Fibroblast of the conjunctiva (primary cell): ENCODE results near the gene WWOX.

Experiments
- DNase-seq: peaks from one replicate; pipeline ENCODE4 v3.0.0-alpha.2; 2010; ENCODE audit warnings: low read depth

WWOX gene

GRCh38 chr16:78146807-78147206 is 47.4 kb downstream of the WWOX start:
- DNase-seq = no peak

GRCh38 chr16:78147911-78148401 is 48.5 kb downstream of the WWOX start:
- no peak for DNase-seq

DNA sequence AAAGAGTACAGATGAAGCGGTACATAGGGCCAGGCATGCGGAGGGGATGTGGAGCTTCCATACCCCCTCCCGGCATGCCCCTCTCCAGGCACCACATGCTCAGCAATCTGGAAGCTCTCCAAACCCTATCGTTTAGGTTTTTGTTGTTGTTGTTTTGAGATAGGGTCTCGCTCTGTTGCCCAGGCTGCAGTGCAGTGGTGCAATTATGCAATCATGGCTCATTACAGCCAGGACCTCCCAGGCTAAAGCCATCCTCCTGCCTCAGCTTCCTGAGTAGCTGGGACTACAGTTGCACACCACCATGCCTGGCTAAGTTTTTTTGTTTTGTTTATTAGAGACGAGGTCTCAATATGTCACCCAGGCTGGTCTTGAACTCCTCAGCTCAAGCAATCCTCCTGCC is 50.8 kb downstream of the WWOX start:
- DNase-seq = no peak

DNA sequence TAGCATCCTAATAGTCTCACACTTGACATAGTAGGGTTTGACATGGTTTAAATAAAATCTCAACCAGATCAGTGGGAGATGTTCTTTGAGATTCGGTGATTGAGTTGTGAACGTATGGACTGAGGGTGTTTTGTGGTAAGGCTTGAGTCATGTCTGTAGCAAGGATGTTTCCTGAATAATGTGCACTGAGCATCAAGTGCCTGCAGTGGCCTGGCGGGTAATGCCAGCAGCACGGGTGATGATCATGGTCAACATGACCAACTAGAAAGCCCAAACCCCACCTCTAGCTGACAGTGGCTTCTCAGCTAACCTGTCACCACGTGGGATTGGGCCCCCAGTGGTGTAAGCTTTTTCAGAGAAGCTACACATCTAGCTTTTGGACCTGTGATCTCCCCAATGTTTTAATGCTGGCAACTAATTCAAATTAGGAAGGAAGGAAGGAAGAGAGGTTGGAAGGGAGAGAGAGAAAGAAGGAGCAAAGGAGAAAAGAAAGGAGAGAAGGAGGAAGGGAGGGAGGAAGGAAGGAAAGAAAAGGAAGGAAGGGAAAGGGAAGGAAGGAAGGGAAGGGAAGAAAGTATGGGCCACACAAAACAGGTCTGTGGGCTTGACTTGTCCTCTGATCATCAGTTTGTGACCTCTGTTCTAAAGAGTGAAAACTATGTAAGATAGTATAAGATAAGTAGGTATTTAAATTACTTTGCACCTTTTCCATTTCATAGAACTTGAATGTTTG is 55.4 kb downstream of the WWOX start:
- DNase-seq = no peak

- DNase-seq = no peak
These were observed 56.4 kb downstream of the WWOX start for GRCh38 chr16:78155791-78156345.

GRCh38 chr16:78161023-78161729 is 61.7 kb downstream of the WWOX start:
- no peak for DNase-seq

GRCh38 chr16:78163772-78164670 is 64.6 kb downstream of the WWOX start:
- no peak for DNase-seq

DNA sequence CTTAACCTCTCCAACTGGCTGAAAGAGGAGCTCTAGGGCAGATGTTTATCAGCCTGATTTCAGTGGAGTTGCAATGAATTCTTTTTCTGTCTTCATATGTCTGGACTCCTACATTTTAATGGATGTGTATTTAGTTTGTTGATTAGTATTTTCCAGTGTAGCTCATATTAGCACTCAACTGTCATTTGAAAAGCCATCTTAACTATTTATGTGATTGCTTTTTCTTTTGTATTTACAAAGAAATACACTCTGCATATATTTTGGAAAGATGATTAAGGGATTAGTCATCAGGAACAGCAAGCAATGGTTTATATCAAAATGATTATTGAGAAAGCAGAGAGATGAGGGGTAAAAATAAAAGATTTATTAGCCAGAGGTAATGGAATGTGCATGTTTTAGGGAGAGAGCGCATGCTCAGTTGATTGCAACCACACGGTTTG is 71.1 kb downstream of the WWOX start:
- no peak for DNase-seq

DNA sequence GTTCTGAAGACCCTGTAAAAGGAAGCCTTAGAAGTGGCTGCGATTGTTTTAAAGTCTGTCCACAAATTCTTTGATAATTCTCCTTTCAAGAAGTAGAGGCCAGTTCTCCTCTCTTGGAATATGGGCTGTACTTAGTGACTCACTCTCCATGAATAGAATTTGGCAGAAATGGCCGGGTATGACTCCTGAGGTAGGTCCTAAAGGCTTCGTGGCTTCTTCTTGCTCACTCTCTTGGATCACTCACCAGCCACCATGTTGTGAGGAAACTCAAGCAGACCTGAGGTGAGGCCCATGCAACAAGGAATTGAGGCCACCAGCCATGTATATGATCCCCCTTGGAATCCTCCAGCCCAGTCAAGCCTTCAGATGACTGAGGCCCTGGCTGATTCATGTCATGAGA is 75.8 kb downstream of the WWOX start:
- DNase-seq = no peak

DNA sequence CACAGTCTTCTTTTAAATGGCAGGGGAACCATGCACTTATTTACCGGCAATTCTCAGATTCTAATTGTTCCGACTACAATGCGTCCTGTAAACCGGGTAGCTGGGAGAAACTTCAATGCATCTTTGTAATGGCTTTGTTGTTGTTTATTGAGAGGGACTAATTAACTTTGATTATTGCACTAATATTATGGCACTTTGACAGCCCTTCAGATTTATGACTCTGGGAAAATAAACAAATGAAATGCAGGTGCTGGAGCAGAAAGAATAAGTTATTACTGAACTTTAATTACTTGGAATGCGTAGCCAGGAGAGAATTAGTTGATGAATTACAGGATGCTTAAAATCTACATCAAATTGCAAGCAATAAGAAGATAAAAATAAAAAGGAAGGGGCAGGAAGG is 77.0 kb downstream of the WWOX start:
- DNase-seq = no peak

DNA sequence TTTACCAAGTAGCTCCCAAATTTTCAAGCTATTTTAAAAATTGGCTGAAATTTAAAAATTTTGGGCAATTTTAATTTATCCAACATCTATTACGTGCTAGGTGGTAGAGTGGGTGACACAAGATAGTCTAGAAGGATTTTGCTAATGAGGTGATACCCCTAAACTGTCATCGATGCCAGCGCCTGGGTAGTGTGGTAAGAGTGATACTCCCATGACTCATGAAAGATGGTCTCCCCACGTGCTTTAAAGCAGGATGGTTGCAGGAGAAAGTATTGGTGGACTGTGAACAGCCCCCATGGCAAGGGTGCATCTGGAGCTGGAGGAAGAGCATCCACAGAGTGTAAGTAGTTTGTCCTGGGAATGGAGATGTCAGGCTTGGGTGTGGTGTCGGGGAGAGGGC is 77.8 kb downstream of the WWOX start:
- DNase-seq = no peak

DNA sequence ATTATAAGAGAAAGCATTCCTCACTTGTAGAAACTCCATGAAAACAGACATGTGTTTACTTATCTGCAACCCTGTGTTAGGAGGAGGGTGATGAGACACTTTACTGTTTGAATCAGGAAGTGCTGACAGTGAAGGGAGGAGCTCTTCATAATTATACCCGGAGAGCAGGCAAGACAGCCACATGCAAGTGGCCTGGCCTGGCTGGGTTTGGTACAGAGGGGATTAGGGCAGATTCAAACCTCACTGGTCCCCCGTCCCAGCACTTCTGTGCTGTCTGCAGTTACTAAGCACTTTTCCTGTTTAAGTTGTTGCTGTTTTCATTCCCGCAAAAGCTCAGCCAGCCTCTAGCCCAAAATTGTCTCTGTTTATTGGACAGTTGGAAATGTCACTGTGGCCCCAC is 78.5 kb downstream of the WWOX start:
- no peak for DNase-seq

DNA sequence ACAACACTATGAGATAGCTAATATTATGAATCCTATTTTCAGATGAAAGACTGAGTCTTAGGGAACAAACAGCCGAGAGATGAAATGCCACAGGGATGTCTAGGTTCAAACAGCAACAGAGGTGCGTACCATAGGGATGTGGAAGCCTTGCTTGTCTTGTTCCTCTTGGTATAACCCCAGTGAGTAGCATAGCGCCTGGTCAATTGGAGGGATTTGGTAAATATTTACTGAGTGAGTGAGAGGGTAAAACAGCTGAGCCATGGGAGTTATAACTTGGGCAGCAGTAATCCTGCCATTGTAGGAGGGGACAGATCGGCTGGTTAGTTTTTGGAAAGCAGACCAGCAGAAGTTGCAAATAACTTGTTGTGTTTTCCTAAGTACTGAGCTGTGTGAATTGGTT is 80.2 kb downstream of the WWOX start:
- DNase-seq = no peak

DNA sequence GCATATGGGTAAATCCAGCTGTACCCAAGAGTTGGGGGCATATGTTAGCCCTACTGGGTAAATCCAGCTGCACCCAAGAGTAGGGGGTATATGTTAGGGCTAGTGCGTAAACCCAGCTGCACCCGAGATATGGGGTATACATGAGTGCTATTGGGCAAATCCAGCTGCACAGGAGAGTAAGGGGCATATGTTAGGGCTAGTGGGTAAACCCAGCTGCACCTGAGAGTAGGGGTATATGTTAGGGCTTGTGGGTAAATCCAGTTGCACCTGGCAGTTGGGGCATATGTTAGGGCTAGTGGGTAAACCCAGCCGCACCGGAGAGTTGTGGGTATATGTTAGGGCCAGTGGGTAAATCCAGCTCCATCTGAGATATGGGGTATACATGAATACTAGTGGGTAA is 80.9 kb downstream of the WWOX start:
- no peak for DNase-seq

DNA sequence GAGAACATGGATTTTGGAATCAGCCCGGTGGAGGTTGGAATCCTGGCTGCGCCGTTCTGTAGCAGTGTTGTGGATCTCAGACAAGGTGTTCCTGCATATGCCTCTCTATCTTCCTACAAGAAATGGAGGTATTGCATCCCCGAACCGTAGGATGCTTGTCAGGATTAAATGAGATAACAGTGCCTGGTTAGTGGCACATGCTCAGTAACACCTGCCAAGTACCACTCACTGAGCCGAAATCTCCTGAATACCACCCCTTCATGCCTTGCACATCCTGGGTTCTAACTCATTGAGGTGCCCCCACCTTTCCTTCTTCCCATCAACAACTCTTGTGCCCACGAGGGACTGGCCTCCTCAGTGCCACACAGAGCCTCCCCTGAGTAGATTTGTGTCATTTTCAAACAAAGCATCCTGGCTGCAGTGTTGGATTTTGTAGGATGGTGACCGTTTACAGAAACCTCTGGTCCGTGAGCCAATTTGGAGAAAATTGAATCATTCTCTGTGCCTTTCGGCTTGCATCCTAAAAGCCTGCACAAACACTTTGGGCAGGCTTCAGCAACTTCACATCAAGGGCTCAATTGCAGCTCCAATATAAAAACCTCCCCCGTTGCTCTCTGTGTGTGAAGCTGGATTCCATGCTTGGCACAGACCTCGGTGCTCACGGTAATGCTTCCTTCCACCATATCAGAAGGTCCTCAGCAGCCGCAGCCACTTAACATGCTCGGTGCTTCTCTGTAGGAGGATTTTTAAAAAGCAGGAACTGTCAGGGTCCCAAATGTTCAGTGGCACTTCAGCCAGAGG is 84.2 kb downstream of the WWOX start:
- no peak for DNase-seq

- no peak for DNase-seq
These were observed 85.1 kb downstream of the WWOX start for GRCh38 chr16:78184238-78185183.

DNA sequence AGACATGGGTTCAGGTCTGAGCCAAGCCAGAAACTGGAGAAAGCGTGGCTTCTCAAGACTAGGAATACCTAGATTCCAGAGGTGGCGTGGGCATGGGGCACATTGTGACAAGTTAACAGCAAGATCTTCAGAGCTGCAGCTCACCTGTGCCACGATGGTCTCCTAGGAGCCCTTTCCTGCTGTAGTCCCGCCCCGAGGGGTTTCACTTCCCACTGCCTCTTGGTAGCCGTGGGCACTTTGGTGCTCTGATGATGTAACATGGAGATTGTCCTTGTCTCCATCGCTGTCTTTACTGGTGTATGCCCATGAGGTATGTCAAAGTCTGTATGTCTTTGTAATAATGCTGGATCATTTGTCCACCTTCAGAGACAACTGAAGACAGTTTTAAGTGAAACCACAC is 89.7 kb downstream of the WWOX start:
- DNase-seq = no peak

DNA sequence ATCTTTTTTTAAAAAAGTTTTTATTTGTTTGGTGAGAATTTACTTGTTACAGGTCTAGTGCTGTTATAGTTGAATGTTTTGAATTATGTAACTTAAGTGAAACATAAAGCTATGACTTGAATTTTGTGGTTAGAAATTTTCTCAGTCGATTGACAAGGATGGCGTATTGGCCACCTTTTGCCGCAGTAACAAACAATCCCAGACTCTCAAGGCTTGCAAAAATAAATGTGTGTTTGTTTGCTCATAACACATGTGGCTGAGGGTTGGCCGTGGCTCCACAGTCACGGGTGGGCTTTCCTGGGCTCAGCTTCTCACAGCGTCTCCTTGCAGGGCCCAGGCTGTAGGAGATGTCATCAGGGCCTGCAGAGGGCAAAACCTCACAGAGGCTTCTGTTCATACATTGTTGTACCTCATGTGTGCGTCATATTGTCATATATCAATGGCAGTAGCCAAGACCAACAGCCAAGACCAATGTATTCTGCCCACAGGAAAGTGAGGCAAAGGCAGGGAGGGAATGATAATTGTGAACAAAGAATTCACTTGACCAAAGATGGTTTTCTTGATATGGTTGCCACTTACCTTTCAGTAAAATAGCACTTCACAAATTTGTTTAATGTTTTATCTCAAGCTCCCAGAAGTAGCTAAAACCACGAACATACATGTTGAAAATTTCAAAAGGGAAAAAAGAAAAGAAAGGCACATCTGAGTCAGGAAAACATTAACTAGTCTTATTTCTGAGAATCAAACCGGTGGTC is 93.5 kb downstream of the WWOX start:
- DNase-seq = no peak

DNA sequence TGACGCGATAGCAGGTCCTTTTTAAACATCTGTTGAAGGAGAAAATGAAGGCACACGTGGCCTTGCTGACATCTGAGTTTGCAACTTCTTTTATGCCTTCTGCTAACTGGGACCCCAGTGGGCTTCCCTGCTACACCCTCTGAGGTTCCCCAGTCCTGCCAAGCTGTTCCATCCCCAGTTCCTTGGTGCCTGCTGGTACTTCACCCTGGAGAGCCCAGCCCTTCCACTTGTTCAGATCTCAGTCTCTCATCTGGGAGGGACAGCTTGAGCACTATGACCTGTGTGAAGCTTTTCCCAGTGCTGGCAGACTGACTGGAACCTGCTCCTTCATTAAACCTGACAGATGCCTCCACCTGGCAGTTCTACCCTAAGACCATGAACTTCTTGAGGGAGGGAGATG is 95.5 kb downstream of the WWOX start:
- no peak for DNase-seq

GRCh38 chr16:78195797-78196196 is 96.3 kb downstream of the WWOX start:
- no peak for DNase-seq
